ENCODE results near the gene MACIR. TPM values are rescaled to one million over a fixed set of nuclear protein-coding genes. Genes with fewer than 3 reads are reported as not detected.

MACIR gene
- total RNA-seq, 4 donors from 2014 or later, result 4.1 to 42.7 (median 24.1) TPM

GRCh38 chr5:103283120-103283519 is 24.6 kb downstream of the MACIR start:
- no peaks in the 10 kb centered on the region for H3K9me3 ChIP-seq
- DNase-seq, result no peak
- no peak overlapping the region for H3K27ac ChIP-seq
- TF ChIP-seq POLR2A (IDR thresholded peaks at IDR 0.05), result no peak
- TF ChIP-seq, protein P1, sequence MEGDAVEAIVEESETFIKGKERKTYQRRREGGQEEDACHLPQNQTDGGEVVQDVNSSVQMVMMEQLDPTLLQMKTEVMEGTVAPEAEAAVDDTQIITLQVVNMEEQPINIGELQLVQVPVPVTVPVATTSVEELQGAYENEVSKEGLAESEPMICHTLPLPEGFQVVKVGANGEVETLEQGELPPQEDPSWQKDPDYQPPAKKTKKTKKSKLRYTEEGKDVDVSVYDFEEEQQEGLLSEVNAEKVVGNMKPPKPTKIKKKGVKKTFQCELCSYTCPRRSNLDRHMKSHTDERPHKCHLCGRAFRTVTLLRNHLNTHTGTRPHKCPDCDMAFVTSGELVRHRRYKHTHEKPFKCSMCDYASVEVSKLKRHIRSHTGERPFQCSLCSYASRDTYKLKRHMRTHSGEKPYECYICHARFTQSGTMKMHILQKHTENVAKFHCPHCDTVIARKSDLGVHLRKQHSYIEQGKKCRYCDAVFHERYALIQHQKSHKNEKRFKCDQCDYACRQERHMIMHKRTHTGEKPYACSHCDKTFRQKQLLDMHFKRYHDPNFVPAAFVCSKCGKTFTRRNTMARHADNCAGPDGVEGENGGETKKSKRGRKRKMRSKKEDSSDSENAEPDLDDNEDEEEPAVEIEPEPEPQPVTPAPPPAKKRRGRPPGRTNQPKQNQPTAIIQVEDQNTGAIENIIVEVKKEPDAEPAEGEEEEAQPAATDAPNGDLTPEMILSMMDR (IDR thresholded peaks at IDR 0.05), result no peak
- no peaks in the 10 kb centered on the region for H3K4me1 ChIP-seq
- H3K27me3 ChIP-seq, result no peaks in the 10 kb centered on the region
- H3K36me3 ChIP-seq, result no peaks in the 10 kb centered on the region
- H3K4me3 ChIP-seq, result no peak overlapping the region

GRCh38 chr5:103283869-103284268 is 25.3 kb downstream of the MACIR start:
- H3K4me1 ChIP-seq, result no peaks in the 10 kb centered on the region
- H3K9me3 ChIP-seq, result no peaks in the 10 kb centered on the region
- no peak overlapping the region for H3K4me3 ChIP-seq
- no peak for DNase-seq
- TF ChIP-seq, protein P1 (IDR thresholded peaks at IDR 0.05), result no peak
- TF ChIP-seq POLR2A (IDR thresholded peaks at IDR 0.05), result no peak
- no peaks in the 10 kb centered on the region for H3K36me3 ChIP-seq
- H3K27ac ChIP-seq, result no peak overlapping the region
- no peaks in the 10 kb centered on the region for H3K27me3 ChIP-seq

DNA sequence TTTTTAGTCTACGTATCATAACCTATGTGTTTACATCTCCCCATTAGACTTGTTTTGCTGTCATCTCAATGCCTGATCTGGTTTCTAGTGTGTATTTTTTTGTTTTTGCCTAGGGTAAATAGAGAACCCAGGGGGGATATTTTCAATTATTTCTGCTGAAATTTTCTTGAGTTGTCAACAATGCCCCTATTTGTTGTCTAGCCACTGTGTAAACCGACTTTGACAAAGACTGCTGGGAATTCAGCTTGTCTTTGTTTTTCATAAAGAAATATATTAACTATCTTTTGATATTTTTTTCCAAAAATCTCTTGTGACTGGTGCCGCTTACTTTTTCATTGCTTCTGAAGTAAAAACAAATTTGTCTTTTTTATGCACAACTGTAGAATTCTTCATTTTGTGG is 28.1 kb downstream of the MACIR start:
- no peak for DNase-seq
- Histone ChIP-seq H3K36me3 (no peaks in the 10 kb centered on the region), H3K9me3 (no peaks in the 10 kb centered on the region), H3K27ac (no peak overlapping the region), H3K4me1 (no peaks in the 10 kb centered on the region), H3K4me3 (no peak overlapping the region), H3K27me3 (no peaks in the 10 kb centered on the region)
- TF ChIP-seq, protein P1 (IDR thresholded peaks at IDR 0.05), result no peak
- no peak for TF ChIP-seq POLR2A (IDR thresholded peaks at IDR 0.05)

GRCh38 chr5:103289024-103289423 is 30.5 kb downstream of the MACIR start:
- DNase-seq, result no peak
- TF ChIP-seq, protein P1 (IDR thresholded peaks at IDR 0.05), result no peak
- TF ChIP-seq POLR2A (IDR thresholded peaks at IDR 0.05), result no peak
- Histone ChIP-seq H3K27me3 (no peaks in the 10 kb centered on the region), H3K36me3 (no peaks in the 10 kb centered on the region), H3K4me3 (no peak overlapping the region), H3K27ac (no peak overlapping the region), H3K4me1 (no peaks in the 10 kb centered on the region), H3K9me3 (no peaks in the 10 kb centered on the region)

DNA sequence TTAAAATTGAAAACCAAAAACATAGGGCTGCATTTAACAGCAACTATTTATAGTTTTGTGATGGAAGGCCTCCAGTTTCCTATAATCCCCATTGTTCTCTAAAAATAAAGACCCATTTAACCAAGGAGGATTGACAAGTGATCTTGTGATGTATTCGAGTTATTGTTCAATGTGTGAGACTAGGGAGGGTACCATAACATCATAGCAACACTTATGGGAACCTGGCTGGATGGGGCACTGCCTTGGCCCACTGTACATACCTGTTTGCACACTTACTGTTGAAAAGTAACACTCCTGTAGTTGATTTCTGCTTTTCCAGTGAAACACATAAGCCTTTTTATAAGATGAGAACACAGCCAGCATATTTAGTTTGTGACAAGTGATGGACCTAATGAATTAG is 32.3 kb downstream of the MACIR start:
- no peaks in the 10 kb centered on the region for H3K9me3 ChIP-seq
- H3K4me3 ChIP-seq, result no peak overlapping the region
- H3K4me1 ChIP-seq, result no peaks in the 10 kb centered on the region
- H3K27me3 ChIP-seq, result no peaks in the 10 kb centered on the region
- TF ChIP-seq, protein P1 (IDR thresholded peaks at IDR 0.05), result no peak
- TF ChIP-seq POLR2A (IDR thresholded peaks at IDR 0.05), result no peak
- no peak overlapping the region for H3K27ac ChIP-seq
- DNase-seq, result no peak
- H3K36me3 ChIP-seq, result no peaks in the 10 kb centered on the region

DNA sequence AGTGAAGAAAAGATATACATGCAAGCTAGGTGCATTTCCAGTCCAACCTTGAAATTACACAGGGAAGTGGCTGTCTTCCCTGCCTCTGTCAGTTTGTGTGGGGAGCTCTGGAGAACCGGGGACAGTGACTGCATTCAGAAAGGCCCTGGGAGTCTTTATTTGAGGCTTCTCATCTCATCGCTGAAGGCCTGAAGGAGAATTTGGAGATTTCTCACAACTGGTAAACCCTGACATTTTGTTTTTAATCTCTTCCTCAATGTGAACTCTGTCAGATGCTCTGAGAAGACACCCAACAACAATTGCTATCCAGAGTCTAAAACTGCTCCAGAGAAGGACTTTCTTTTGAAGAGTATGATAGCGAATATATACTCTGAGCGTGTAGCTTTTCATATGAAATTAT is 33.0 kb downstream of the MACIR start:
- no peak for TF ChIP-seq POLR2A (IDR thresholded peaks at IDR 0.05)
- TF ChIP-seq, protein P1 (IDR thresholded peaks at IDR 0.05), result no peak
- H3K27me3 ChIP-seq, result no peaks in the 10 kb centered on the region
- no peaks in the 10 kb centered on the region for H3K36me3 ChIP-seq
- H3K4me1 ChIP-seq, result no peaks in the 10 kb centered on the region
- no peaks in the 10 kb centered on the region for H3K9me3 ChIP-seq
- DNase-seq, result no peak
- H3K27ac ChIP-seq, result no peak overlapping the region
- no peak overlapping the region for H3K4me3 ChIP-seq
